Breast epithelium (tissue), 4 donors: ENCODE measurements around the gene LAGE3. TPM values are rescaled to one million over a fixed set of nuclear protein-coding genes. Genes with fewer than 3 reads are reported as not detected.
A peak's percentile ranks its signal among the peaks of the same experiment; 100 is the strongest.

Source experiments
- DNase-seq, 2 donors: peaks; one replicate each; pipeline ENCODE4 v3.0.0-alpha.2; 2019; ENCODE audit warnings: low spot score in 2 of 2
- H3K27ac ChIP-seq, 2 donors: fragments of 200-600 bp; sonication (generic) in 1 of 2; one replicate each; pipeline ENCODE4 v1.5.1; 2016 to 2019; ENCODE audit warnings: mild to moderate bottlenecking in 1 of 2
- H3K27me3 ChIP-seq, 2 donors: fragments of 200-600 bp; sonication (generic) in 1 of 2; one replicate each; pipeline versions ENCODE4 v1.5.1 to v1.6.0; 2017 to 2019; ENCODE audit warnings: control low read depth in 1 of 2, mild to moderate bottlenecking in 1 of 2
- H3K36me3 ChIP-seq: fragments of 200-600 bp; one replicate; pipeline ENCODE4 v1.5.1; 2019
- H3K4me1 ChIP-seq, 2 donors: fragments of 200-600 bp; sonication (generic); one replicate each; pipeline ENCODE4 v1.5.1; 2016 to 2019; ENCODE audit warnings: control low read depth in 1 of 2
- H3K4me3 ChIP-seq, 3 donors: fragments of 200-600 bp; sonication (generic); 1 replicate in 2 of 3; 2 replicates in 1 of 3; pipeline ENCODE4 v1.5.1; 2016 to 2019; ENCODE audit warnings: mild to moderate bottlenecking in 3 of 3, moderate library complexity in 2 of 3
- H3K9me3 ChIP-seq, 2 donors: fragments of 200-600 bp; sonication (generic) in 1 of 2; one replicate each; pipeline ENCODE4 v1.5.1; 2016 to 2019; ENCODE audit warnings: control low read depth in 1 of 2
- POLR2A ChIP-seq: fragments of 450-650 bp; IDR thresholded peaks from one replicate; pipeline ENCODE4 v1.6.1; 2016; ENCODE audit warnings: antibody characterized with exemption, mild to moderate bottlenecking, moderate library complexity
- POLR2AphosphoS5 ChIP-seq, 3 donors: sonication (generic); formaldehyde crosslinking; IDR thresholded peaks; one replicate each; pipeline ENCODE4 v1.6.1; 2017; ENCODE audit warnings: antibody characterized with exemption in 3 of 3
- intact Hi-C: fragments of 100-400 bp; cut with DNase I; formaldehyde crosslinking; loops from one replicate; pipeline ENCODE4 v1.15.1; 2023; ENCODE audit warnings: low total_unique reads
- total RNA-seq, 3 donors: library from RNA; depleted of rRNA; stranded (reverse); fragments of >200 nt; gene quantifications; one replicate each; pipeline ENCODE4 v1.1.0, GENCODE V29; 2016
- TF ChIP-seq, protein P1 (sequence below), 3 donors: fragments of 450-650 bp; IDR thresholded peaks; one replicate each; pipeline ENCODE4 v1.5.1; 2016 to 2017; ENCODE audit warnings: antibody characterized with exemption in 3 of 3, mild to moderate bottlenecking in 3 of 3, moderate library complexity in 3 of 3

Gene LAGE3
- total RNA-seq, 3 donors from 2014 or later, result 21.1 to 38.0 (median 28.8) TPM

DNA sequence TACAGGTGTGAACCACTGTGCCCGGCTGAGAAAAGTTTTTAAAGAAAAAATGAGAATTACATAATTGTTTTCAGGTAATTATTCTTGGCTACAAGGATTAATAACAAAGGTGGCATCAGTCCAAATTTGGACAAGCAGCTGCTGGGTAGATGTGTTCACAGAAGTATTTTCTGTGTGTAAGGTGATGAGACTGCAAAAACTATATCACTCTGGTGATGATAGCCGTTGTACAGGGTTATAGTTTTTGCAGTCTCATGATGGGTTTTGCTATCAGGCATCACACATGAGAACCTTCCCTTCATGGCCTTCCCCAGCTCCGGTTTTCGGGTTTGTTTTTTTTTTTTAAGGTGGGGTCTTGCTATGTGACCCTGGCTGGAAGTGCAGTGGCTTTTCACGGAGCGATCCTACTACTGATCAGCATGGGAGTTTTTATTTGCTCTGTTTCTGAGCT lies 16.4 kb upstream of the LAGE3 start:
- no peak for TF ChIP-seq POLR2AphosphoS5 (IDR thresholded peaks at IDR 0.05)
- TF ChIP-seq, protein P1, sequence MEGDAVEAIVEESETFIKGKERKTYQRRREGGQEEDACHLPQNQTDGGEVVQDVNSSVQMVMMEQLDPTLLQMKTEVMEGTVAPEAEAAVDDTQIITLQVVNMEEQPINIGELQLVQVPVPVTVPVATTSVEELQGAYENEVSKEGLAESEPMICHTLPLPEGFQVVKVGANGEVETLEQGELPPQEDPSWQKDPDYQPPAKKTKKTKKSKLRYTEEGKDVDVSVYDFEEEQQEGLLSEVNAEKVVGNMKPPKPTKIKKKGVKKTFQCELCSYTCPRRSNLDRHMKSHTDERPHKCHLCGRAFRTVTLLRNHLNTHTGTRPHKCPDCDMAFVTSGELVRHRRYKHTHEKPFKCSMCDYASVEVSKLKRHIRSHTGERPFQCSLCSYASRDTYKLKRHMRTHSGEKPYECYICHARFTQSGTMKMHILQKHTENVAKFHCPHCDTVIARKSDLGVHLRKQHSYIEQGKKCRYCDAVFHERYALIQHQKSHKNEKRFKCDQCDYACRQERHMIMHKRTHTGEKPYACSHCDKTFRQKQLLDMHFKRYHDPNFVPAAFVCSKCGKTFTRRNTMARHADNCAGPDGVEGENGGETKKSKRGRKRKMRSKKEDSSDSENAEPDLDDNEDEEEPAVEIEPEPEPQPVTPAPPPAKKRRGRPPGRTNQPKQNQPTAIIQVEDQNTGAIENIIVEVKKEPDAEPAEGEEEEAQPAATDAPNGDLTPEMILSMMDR (IDR thresholded peaks at IDR 0.05), result no peak
- no peak for TF ChIP-seq POLR2A
- H3K27me3 ChIP-seq, result peaks cover 0 to 7% of the 10 kb centered on the region in 2 donors
- no peaks in the 10 kb centered on the region for H3K9me3 ChIP-seq
- no peak overlapping the region for H3K4me3 ChIP-seq
- no peak overlapping the region for H3K27ac ChIP-seq
- intact Hi-C loops, result no loop called here
- H3K36me3 ChIP-seq, result no peaks in the 10 kb centered on the region
- DNase-seq, result no peak
- H3K4me1 ChIP-seq, result no peaks in the 10 kb centered on the region

DNA sequence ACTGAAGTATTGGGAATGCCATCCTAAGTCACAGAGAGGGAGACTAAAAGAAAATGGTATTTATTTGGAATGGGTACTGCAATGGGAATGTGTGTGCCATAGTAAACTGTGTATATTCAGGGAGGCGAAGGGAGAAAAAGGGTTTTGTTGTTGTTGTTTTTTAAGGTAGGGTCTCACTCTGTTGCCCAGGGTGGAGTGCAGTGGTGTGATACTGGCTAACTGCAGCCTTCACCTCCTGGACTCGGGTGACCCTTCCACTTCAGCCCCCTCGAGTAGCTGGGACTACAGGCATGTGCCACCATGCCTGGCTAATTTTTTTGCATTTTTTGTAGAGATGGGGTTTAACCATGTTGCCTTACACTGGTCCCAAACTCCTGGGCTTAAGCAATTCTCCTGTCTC lies 15.6 kb upstream of the LAGE3 start:
- intact Hi-C loops, result no loop called here
- Histone ChIP-seq H3K36me3 (no peaks in the 10 kb centered on the region), H3K4me3 (no peak overlapping the region), H3K9me3 (no peaks in the 10 kb centered on the region), H3K4me1 (no peaks in the 10 kb centered on the region), H3K27ac (no peak overlapping the region), H3K27me3 (peaks cover 0 to 7% of the 10 kb centered on the region in 2 donors)
- TF ChIP-seq, protein P1 (IDR thresholded peaks at IDR 0.05), result no peak
- TF ChIP-seq POLR2A, result no peak
- TF ChIP-seq POLR2AphosphoS5 (IDR thresholded peaks at IDR 0.05), result no peak
- no peak for DNase-seq

DNA sequence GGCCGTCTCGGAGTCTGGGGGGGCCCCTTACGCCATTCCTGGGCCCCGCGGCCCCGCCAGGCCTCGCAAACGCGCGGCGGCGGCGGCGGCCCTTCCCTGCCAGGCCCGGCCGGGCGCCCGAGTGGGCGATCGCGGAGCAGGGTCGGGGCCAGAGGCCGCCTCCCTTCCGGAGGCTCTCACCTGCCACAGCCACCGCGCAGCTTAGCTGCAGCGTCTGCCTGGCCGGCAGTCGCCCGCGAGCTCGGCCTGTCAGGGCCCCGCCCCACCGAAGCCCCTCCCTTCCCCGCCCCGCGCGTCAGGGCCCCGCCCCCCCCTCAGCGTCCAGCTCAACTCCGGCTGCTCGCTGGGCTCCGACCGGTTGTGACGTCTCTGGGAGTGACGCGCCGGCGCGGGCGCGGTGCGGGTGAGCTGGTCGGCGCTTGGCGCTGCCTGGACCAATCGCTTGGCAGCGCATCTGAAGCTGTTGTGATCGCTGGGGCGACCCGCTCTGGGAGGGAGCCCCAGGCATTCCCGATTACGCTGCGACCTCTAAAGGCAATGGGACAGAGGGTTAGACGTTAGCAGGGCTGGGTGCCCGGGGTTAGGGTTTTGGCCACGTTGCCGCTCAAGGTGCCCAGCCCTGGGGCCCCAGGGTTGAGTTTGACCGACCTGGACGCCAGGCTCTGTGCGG lies 11.5 kb upstream of the LAGE3 start, which contains the start of gene SLC10A3:
Gene SLC10A3, minus strand, starts transcription at position 216 of the 670 bp plus-strand sequence. CDS start 1,689 bp downstream, outside the sequence.
- TF ChIP-seq POLR2AphosphoS5 (IDR thresholded peaks at IDR 0.05) (peak; percentile 33 to 94 (median 80)), POLR2A (peak; percentile 46)
- TF ChIP-seq, protein P1 (IDR thresholded peaks at IDR 0.05), result no peak
- peak; percentile 90 for DNase-seq
- Histone ChIP-seq H3K27me3 (peaks cover 0 to 29% of the 10 kb centered on the region in 2 donors), H3K4me1 (peaks cover 0 to 7% of the 10 kb centered on the region in 2 donors), H3K9me3 (no peaks in the 10 kb centered on the region), H3K36me3 (no peaks in the 10 kb centered on the region), H3K4me3 (peak within 1 kb of the TSS; percentile 59 to 83 (median 69)), H3K27ac (peak within 1 kb of the TSS; percentile 92 to 99)
- intact Hi-C loops, result no loop called here

DNA sequence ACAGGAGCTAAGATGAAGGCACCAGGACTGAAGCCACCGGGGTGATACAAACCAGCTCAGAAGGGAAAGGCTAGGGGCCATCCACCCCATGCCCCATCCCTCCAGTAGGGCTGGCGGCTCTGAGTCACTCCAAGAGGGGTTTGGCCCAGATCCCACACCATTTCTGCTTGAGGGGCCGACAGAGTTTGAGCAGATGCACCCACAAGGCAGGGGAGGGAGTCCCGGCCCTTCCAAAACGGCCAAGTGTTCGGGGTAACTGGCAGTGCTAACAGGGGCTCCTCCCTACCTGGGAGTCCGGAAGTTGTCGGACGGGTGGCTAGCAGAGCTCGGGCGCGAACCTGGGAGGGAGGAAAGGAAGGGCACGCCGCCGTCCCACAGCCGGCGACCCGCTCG lies 10.9 kb upstream of the LAGE3 start:
- H3K9me3 ChIP-seq, result no peaks in the 10 kb centered on the region
- peaks cover 0 to 29% of the 10 kb centered on the region in 2 donors for H3K27me3 ChIP-seq
- DNase-seq, result no peak
- TF ChIP-seq POLR2A (no peak), POLR2AphosphoS5 (IDR thresholded peaks at IDR 0.05) (no peak)
- TF ChIP-seq, protein P1 (IDR thresholded peaks at IDR 0.05), result no peak
- H3K4me1 ChIP-seq, result peaks cover 0 to 7% of the 10 kb centered on the region in 2 donors
- H3K4me3 ChIP-seq, result peak overlapping the region; percentile 59 to 83 (median 69)
- intact Hi-C loops, result no loop called here
- no peaks in the 10 kb centered on the region for H3K36me3 ChIP-seq
- H3K27ac ChIP-seq, result peak overlapping the region; percentile 92 to 99

DNA sequence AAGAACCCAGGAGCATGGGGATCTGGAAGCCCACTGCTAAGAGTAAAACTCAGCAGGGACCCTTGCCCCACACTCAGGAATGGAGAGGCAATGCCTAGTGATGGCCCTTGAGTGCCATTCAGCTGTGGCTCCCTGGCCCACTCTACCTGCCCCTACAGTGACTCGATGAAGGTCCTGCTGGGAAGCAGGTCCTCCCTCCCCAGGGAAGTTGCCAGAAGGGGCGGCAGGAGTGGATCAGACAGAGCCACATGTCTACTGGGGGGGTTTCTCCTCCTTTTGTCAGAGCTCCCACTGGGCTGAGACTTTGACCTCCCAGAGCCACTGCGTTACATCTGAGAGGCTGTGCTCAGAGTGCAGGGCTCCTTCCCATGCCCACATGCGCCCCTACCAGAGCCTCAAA lies 10.1 kb upstream of the LAGE3 start:
- H3K4me1 ChIP-seq, result peaks cover 0 to 7% of the 10 kb centered on the region in 2 donors
- peaks cover 0 to 23% of the 10 kb centered on the region in 2 donors for H3K27me3 ChIP-seq
- peak overlapping the region; percentile 59 to 83 (median 69) for H3K4me3 ChIP-seq
- H3K27ac ChIP-seq, result peak overlapping the region; percentile 92 to 99
- intact Hi-C loops, result no loop called here
- DNase-seq, result no peak
- no peaks in the 10 kb centered on the region for H3K36me3 ChIP-seq
- TF ChIP-seq, protein P1 (IDR thresholded peaks at IDR 0.05), result no peak
- H3K9me3 ChIP-seq, result no peaks in the 10 kb centered on the region
